IMR-90 (cell line): ENCODE results near the gene DNMT3B. TPM values are rescaled to one million over a fixed set of nuclear protein-coding genes. Genes with fewer than 3 reads are reported as not detected.

Source experiments
- ATAC-seq: fragments of 200-7000 bp; cut with Tn5 transposase; 2 replicates; pipeline ENCODE4 v1.9.1; 2020; ENCODE audit warnings: low read depth, mild to moderate bottlenecking, moderate library complexity
- BruUV-seq: library from RNA; stranded (reverse); fragments of 400-500 nt; replicated peaks from 2 replicates; lab custom pipeline; 2021; lab: Mats Ljungman, UMichigan
- CTCF ChIA-PET: fragments of 300-600 bp; formaldehyde crosslinking; extraction: SDS; loops from one replicate; lab custom pipeline; 2021; ENCODE audit warnings: antibody characterized with exemption; lab: Yijun Ruan, JAX
- POLR2A ChIA-PET: fragments of 300-600 bp; sonication (Branson Sonifier 250); formaldehyde crosslinking; loops from one replicate; lab custom pipeline; 2022; ENCODE audit warnings: antibody characterized with exemption; ENCODE audit not compliant: unreplicated experiment; lab: Charles Lee
- DNase-seq: peaks from one replicate; pipeline ENCODE4 v3.0.0; 2013
- H2AFZ ChIP-seq: replicated peaks from 2 replicates; pipeline ENCODE3; 2013; ENCODE audit warnings: low read length, mild to moderate bottlenecking; ENCODE audit not compliant: poor library complexity
- H2AK5ac ChIP-seq: 2 replicates; pipeline ENCODE4 v1.6.1; 2013; ENCODE audit warnings: low read depth, low read length, inconsistent platforms
- H2AK9ac ChIP-seq: replicated peaks from 2 replicates; pipeline ENCODE3; 2013; ENCODE audit warnings: mild to moderate bottlenecking, low read depth, low read length, moderate library complexity; ENCODE audit not compliant: poor library complexity
- H2BK120ac ChIP-seq: 2 replicates; pipeline ENCODE4 v1.6.1; 2013; ENCODE audit warnings: low read depth, low read length, inconsistent platforms
- H2BK15ac ChIP-seq: 3 replicates; pipeline ENCODE4 v1.6.1; 2013; ENCODE audit warnings: low read depth, low read length, inconsistent platforms
- H2BK20ac ChIP-seq: 2 replicates; pipeline ENCODE4 v1.6.1; 2013; ENCODE audit warnings: low read depth, mild to moderate bottlenecking, inconsistent platforms, low read length, moderate library complexity
- H2BK5ac ChIP-seq: 2 replicates; pipeline ENCODE4 v1.6.1; 2013; ENCODE audit warnings: mild to moderate bottlenecking, low read depth, low read length, inconsistent platforms; ENCODE audit not compliant: poor library complexity, severe bottlenecking
- H3K14ac ChIP-seq: replicated peaks from 2 replicates; pipeline ENCODE4 v1.6.1; 2013; ENCODE audit warnings: low read depth, low read length, inconsistent platforms
- H3K18ac ChIP-seq: 2 replicates; pipeline ENCODE4 v1.6.1; 2013; ENCODE audit warnings: low read depth, low read length, control low read depth
- H3K23ac ChIP-seq: 2 replicates; pipeline ENCODE4 v1.6.1; 2013; ENCODE audit warnings: low read depth, low read length, inconsistent platforms
- H3K27ac ChIP-seq: 2 replicates; pipeline ENCODE4 v1.5.1; 2013; ENCODE audit warnings: mild to moderate bottlenecking, control low read depth, low read length; ENCODE audit not compliant: insufficient read depth
- H3K27me3 ChIP-seq: 2 replicates; pipeline ENCODE4 v1.6.1; 2013; ENCODE audit warnings: low read length; ENCODE audit not compliant: control insufficient read depth, insufficient read depth
- H3K36me3 ChIP-seq: 2 replicates; pipeline ENCODE4 v1.6.1; 2013; ENCODE audit warnings: low read length, mixed read lengths; ENCODE audit not compliant: control insufficient read depth, insufficient read depth
- H3K4ac ChIP-seq: 2 replicates; pipeline ENCODE4 v1.6.1; 2013; ENCODE audit warnings: low read depth, low read length, inconsistent platforms
- H3K4me1 ChIP-seq: 2 replicates; pipeline ENCODE4 v1.6.1; 2013; ENCODE audit warnings: low read length, mixed read lengths; ENCODE audit not compliant: control insufficient read depth, insufficient read depth
- H3K4me2 ChIP-seq: 2 replicates; pipeline ENCODE4 v1.6.1; 2013; ENCODE audit warnings: low read depth, mild to moderate bottlenecking, control low read depth, low read length, moderate library complexity
- H3K4me3 ChIP-seq: 2 replicates; pipeline ENCODE4 v1.5.1; 2013; ENCODE audit warnings: low read depth, mild to moderate bottlenecking, control low read depth, low read length, moderate library complexity; ENCODE audit not compliant: insufficient read depth
- H3K56ac ChIP-seq: 2 replicates; pipeline ENCODE4 v1.6.1; 2013; ENCODE audit warnings: low read length, inconsistent platforms; ENCODE audit not compliant: insufficient read depth; ENCODE audit errors: extremely low read depth
- H3K79me1 ChIP-seq, 2 experiments: 2 replicates each; pipeline ENCODE4 v1.6.1; 2013; ENCODE audit warnings: low read length in 2 of 2, inconsistent platforms in 1 of 2, low read depth in 1 of 2
- H3K9ac ChIP-seq: 2 replicates; pipeline ENCODE4 v1.6.1; 2013; ENCODE audit warnings: low read depth, low read length, control low read depth
- H3K9me1 ChIP-seq: 2 replicates; pipeline ENCODE4 v1.6.1; 2013; ENCODE audit warnings: low read length, inconsistent platforms; ENCODE audit not compliant: insufficient read depth
- H3K9me3 ChIP-seq: 2 replicates; pipeline ENCODE4 v1.6.1; 2013; ENCODE audit warnings: low read length; ENCODE audit not compliant: control insufficient read depth, insufficient read depth
- H4K20me1 ChIP-seq: 2 replicates; pipeline ENCODE4 v1.6.1; 2013; ENCODE audit warnings: low read length, inconsistent platforms; ENCODE audit not compliant: insufficient read depth
- H4K5ac ChIP-seq: 2 replicates; pipeline ENCODE4 v1.6.1; 2013; ENCODE audit warnings: mild to moderate bottlenecking, low read depth, low read length, control low read depth
- H4K8ac ChIP-seq, 2 experiments: 2 replicates each; pipeline ENCODE4 v1.6.1; 2013; ENCODE audit warnings: low read depth in 2 of 2, low read length in 2 of 2, control low read depth in 1 of 2, inconsistent platforms in 1 of 2
- H4K91ac ChIP-seq: 2 replicates; pipeline ENCODE4 v1.6.1; 2013; ENCODE audit warnings: low read depth, low read length, inconsistent platforms; ENCODE audit not compliant: insufficient read depth
- BHLHE40 ChIP-seq: fragments of 150-350 bp; IDR thresholded peaks from 2 replicates; pipeline ENCODE4 v1.6.1; 2016; ENCODE audit warnings: mild to moderate bottlenecking, low read depth, low read length
- CEBPB ChIP-seq: IDR thresholded peaks from 2 replicates; pipeline ENCODE4 v1.6.1; 2012; ENCODE audit warnings: low read depth, low read length, improper control_type of control experiment
- CHD1 ChIP-seq: IDR thresholded peaks from 2 replicates; pipeline ENCODE4 v1.6.1; 2012; ENCODE audit warnings: low read depth, low read length, improper control_type of control experiment
- FOS ChIP-seq: fragments of 150-350 bp; IDR thresholded peaks from 2 replicates; pipeline ENCODE4 v1.6.1; 2016; ENCODE audit warnings: low read depth, low read length
- MAFK ChIP-seq: IDR thresholded peaks from 2 replicates; pipeline ENCODE4 v1.6.1; 2012; ENCODE audit warnings: low read depth, low read length, improper control_type of control experiment
- MAZ ChIP-seq: IDR thresholded peaks from 2 replicates; pipeline ENCODE4 v1.6.1; 2012; ENCODE audit warnings: low read depth, mild to moderate bottlenecking, low read length, improper control_type of control experiment, moderate library complexity, borderline replicate concordance
- MXI1 ChIP-seq: IDR thresholded peaks from 2 replicates; pipeline ENCODE4 v1.6.1; 2012; ENCODE audit warnings: low read depth, mild to moderate bottlenecking, low read length, moderate library complexity, borderline replicate concordance
- POLR2A ChIP-seq: IDR thresholded peaks from 2 replicates; pipeline ENCODE4 v1.6.1; 2012; ENCODE audit warnings: mild to moderate bottlenecking, low read depth, low read length
- RAD21 ChIP-seq: IDR thresholded peaks from 2 replicates; pipeline ENCODE4 v1.6.1; 2012; ENCODE audit warnings: low read length, improper control_type of control experiment
- RFX5 ChIP-seq: IDR thresholded peaks from 2 replicates; pipeline ENCODE4 v1.8.0; 2012; ENCODE audit warnings: low read depth, mild to moderate bottlenecking, low read length, moderate library complexity
- SMC3 ChIP-seq: fragments of 150-350 bp; IDR thresholded peaks from 2 replicates; pipeline ENCODE4 v1.6.1; 2016; ENCODE audit warnings: low read depth, mild to moderate bottlenecking, antibody characterized with exemption, low read length, moderate library complexity
- WGBS, 2 experiments: methylation state at CpG; one replicate each; pipeline versions ENCODE4 v1.1.5 to v1.1.7; 2013; ENCODE audit warnings: missing lambda C conversion rate in 2 of 2; ENCODE audit not compliant: insufficient read length in 1 of 2; ENCODE audit errors: extremely low coverage in 2 of 2; 5-methylcytosine and 5-hydroxymethylcytosine counted together
- dilution Hi-C: fragments of 300-500 bp; cut with HindIII; formaldehyde crosslinking; loops from one replicate; pipeline ENCODE4 v1.14.3; 2018; ENCODE audit warnings: low sequenced_read_pairs; ENCODE audit not compliant: unreplicated experiment
- in situ Hi-C: fragments of 300-500 bp; cut with MboI; formaldehyde crosslinking; loops from 3 replicates; pipeline ENCODE4 v1.14.3; 2019; ENCODE audit warnings: low sequenced_read_pairs, inconsistent platforms, mixed read lengths
- intact Hi-C: fragments of 100-400 bp; cut with micrococcal nuclease; formaldehyde crosslinking; loops from 2 replicates; pipeline ENCODE4 v1.10.0; 2022
- polyA plus RNA-seq, 3 experiments: library from polyadenylated mRNA; depleted of rRNA; stranded (reverse); fragments of >200 nt; gene quantifications; 2 replicates each; pipeline ENCODE4 v1.2.3, GENCODE V29; 2012; ENCODE audit warnings: low replicate concordance in 1 of 3
- total RNA-seq: library from RNA; depleted of rRNA; stranded (reverse); fragments of >200 nt; gene quantifications from 2 replicates; pipeline ENCODE4 v1.2.3, GENCODE V29; 2012
- TF ChIP-seq, protein P1 (sequence below): fragments of 150-350 bp; IDR thresholded peaks from 2 replicates; pipeline ENCODE4 v1.6.1; 2016; ENCODE audit warnings: low read depth, mild to moderate bottlenecking, low read length, moderate library complexity, borderline replicate concordance
- TF ChIP-seq, protein P2 (sequence below): conservative IDR thresholded peaks from 2 replicates; pipeline ENCODE4 v1.5.1; 2012; ENCODE audit warnings: mild to moderate bottlenecking, low read depth, low read length, improper control_type of control experiment

DNMT3B gene
- total and polyA plus RNA-seq, 2 of the 4 experiments (the other 2 are of a cell fraction): 1.3 to 1.9 TPM

DNA sequence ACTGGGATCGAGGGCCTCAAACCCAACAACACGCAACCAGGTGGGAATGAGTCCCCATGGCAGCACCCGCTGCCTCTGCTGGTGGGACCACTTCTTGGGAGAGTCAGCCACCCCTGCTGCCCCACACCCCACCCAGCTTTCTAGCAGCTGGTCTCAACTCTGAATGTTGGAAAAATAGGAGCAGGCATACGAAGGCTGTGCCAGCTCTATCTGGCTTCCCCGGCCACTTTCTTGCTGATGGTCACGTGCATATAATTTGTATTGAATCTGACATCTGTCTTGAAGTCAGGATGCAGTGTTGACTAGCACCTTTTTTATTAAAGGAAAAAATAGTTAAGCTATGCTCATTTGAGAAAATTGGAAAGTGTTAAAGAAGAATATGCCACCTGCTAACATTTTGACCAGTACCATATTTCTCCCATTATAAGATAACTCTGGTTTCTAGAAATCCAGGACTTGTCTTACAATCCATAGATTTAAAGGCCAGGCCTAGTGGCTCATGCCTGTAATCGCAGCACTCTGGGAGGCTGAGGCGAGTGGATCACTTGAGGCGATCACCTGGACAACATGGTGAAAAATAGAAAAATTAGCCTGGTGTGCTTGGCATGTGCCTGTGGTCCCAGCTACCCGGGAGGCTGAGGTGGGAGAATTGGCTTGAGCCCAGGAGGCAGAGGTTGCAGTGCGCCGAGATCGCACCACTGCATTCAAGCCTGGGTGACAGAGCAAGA is 30.7 kb downstream of the DNMT3B start:
- Histone ChIP-seq H2AK5ac (no peak overlapping the region), H3K4ac (no peak overlapping the region), H3K27me3 (no peaks in the 10 kb centered on the region), H3K23ac (no peak overlapping the region), H3K56ac (no peak overlapping the region), H3K18ac (no peak overlapping the region), H3K9ac (no peak overlapping the region), H4K5ac (no peak overlapping the region), H3K4me3 (no peak overlapping the region), H2BK120ac (no peak overlapping the region), H3K9me1 (peaks cover 4% of the 10 kb centered on the region; the same call in 1 of the 2 replicates), H2AK9ac (no peak overlapping the region), H2BK5ac (no peak overlapping the region), H3K27ac (no peak overlapping the region), H3K4me2 (no peak overlapping the region), H2BK20ac (no peak overlapping the region), H3K4me1 (peaks cover 6% of the 10 kb centered on the region; the same call in 1 of the 2 replicates), H3K14ac (no peak overlapping the region), H2BK15ac (no peak overlapping the region), H4K20me1 (no peaks in the 10 kb centered on the region; the same call in 1 of the 2 replicates), H3K36me3 (peaks cover 1% of the 10 kb centered on the region; the same call in 1 of the 2 replicates), H4K91ac (no peak overlapping the region), H3K9me3 (no peaks in the 10 kb centered on the region), H3K79me1 (0 out of 4 replicates have a peak, but pooled peaks cover 0 to 3% of the 10 kb centered on the region in 2 experiments), H2AFZ (no peak overlapping the region), H4K8ac (no peak overlapping the region)
- no peak for TF ChIP-seq BHLHE40
- TF ChIP-seq MXI1: no peak
- TF ChIP-seq, protein P1, sequence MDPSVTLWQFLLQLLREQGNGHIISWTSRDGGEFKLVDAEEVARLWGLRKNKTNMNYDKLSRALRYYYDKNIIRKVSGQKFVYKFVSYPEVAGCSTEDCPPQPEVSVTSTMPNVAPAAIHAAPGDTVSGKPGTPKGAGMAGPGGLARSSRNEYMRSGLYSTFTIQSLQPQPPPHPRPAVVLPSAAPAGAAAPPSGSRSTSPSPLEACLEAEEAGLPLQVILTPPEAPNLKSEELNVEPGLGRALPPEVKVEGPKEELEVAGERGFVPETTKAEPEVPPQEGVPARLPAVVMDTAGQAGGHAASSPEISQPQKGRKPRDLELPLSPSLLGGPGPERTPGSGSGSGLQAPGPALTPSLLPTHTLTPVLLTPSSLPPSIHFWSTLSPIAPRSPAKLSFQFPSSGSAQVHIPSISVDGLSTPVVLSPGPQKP: no peak
- no peak for TF ChIP-seq RFX5
- no peak for TF ChIP-seq CEBPB
- no peak for TF ChIP-seq MAFK
- no peak for TF ChIP-seq RAD21
- TF ChIP-seq MAZ: no peak
- TF ChIP-seq SMC3: no peak
- no peak for TF ChIP-seq FOS
- no peak for TF ChIP-seq CHD1
- TF ChIP-seq, protein P2, sequence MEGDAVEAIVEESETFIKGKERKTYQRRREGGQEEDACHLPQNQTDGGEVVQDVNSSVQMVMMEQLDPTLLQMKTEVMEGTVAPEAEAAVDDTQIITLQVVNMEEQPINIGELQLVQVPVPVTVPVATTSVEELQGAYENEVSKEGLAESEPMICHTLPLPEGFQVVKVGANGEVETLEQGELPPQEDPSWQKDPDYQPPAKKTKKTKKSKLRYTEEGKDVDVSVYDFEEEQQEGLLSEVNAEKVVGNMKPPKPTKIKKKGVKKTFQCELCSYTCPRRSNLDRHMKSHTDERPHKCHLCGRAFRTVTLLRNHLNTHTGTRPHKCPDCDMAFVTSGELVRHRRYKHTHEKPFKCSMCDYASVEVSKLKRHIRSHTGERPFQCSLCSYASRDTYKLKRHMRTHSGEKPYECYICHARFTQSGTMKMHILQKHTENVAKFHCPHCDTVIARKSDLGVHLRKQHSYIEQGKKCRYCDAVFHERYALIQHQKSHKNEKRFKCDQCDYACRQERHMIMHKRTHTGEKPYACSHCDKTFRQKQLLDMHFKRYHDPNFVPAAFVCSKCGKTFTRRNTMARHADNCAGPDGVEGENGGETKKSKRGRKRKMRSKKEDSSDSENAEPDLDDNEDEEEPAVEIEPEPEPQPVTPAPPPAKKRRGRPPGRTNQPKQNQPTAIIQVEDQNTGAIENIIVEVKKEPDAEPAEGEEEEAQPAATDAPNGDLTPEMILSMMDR: no peak
- TF ChIP-seq POLR2A: no peak
- in situ Hi-C loops (no loop called here), intact Hi-C loops (no loop called here), dilution Hi-C loops (no loop called here)
- BruUV-seq: no TSS peak
- ChIA-PET POLR2A (interaction anchor here (0.6 kb wide), 1 partner anchor 96 kb away, joined by 5 read pairs; no protein-coding TSS in a partner anchor), CTCF (interaction anchor here (0.8 kb wide), 1 partner anchor 152 kb away, joined by 3 read pairs; no protein-coding TSS in a partner anchor)
- DNase-seq (no peak), ATAC-seq (no peak)
- 94% methylated on average over 2 of the region's 13 CpGs; no CpG with 5 or more reads in 1 of the 2 experiments for WGBS, 2 experiments
